Stimulated activated CD4-positive, alpha-beta T cell treated with anti-CD3 and anti-CD28 coated beads, TNF-alpha, amount 100 ng/mL, for 48 hours (primary cell): ENCODE data around the gene BNIP2.
A peak's percentile ranks its signal among the peaks of the same experiment; 100 is the strongest.
"Not testable (repeated sequence)": the region's sequence is repeated elsewhere in the genome, so short reads cannot be mapped to it uniquely, and the experiment has no call there.

ENCODE experiments used
- DNase-seq, 3 donors: peaks; one replicate each; pipeline ENCODE4 v3.0.0-alpha.2; 2020; ENCODE audit warnings: low read depth in 3 of 3

Gene BNIP2

DNA sequence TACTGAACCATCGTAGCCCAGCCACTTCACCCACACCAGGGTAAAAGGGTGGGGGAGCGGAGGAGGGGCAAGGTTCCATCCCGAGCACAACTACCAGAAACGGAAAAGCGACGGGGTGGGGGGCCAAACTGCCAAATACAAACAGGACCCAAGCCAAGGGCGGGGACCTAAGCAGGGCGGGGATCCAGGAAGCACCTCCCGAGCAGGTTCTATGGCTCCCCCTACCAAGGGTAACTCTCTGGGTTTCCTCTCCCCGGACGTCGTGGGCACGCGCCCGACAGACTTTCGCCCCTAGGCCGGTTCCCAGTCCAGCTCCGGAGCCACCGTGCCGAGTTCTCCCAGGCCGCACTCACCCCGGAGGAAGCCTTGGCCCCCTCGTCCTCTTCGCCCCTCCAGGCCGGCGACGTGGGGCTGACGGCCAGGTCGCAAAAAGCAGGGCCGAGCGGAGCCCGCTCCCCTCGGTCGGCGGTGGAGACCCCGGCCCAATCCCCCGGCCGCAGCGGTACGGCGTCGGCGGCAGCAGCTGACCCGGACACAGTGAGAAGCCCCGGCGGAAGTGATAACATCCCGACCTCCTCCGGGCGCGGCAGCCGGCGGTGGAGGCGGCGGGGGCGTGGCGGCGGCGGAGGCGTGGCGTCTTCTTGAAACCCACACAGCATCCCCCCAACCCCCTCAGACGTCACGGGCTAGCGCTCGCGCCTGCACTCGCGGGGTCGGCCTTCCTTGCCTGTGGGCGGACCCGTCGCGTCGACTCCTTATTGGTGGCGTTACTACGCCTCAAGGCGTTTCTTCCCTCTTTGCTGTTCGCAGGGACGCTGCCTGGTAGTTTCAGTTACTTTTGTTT, at the start of gene BNIP2:
TSS of gene BNIP2 (minus strand) at position 539 of the 844 bp plus-strand sequence. CDS start 6,863 bp downstream, outside the sequence.
- peak; percentile 91 to 94 (median 93) for DNase-seq

- no peak for DNase-seq
Measured at GRCh38 chr15:59738676-59739075, 49.6 kb upstream of the BNIP2 start.

GRCh38 chr15:59736181-59736580, 47.1 kb upstream of the BNIP2 start:
- DNase-seq, result peak in 1 of 3 donors; percentile 12

DNA sequence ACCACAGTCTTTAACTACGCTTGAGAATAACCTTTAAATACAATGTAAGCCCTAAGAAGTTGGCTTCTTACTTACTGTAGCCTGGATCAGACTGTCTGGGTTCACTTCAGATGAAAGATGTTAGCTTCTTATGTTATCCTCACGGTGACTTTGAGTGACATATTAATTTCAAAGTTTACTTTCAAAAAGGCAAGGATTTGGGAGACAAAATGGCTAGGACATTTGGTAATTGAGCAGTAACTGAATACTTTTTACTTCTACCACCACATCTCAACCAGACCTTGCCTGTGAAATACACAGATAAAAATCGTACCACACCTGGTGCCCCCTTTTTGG, 36.0 kb upstream of the BNIP2 start:
- DNase-seq, result no peak

- no peak for DNase-seq
Measured at GRCh38 chr15:59723687-59724346, 34.7 kb upstream of the BNIP2 start.

- DNase-seq, result no peak
Measured at GRCh38 chr15:59722476-59722875, 33.4 kb upstream of the BNIP2 start.

- no peak for DNase-seq
Measured at GRCh38 chr15:59722037-59722436, 32.9 kb upstream of the BNIP2 start.

GRCh38 chr15:59721411-59721810, 32.3 kb upstream of the BNIP2 start:
- DNase-seq, result no peak

DNA sequence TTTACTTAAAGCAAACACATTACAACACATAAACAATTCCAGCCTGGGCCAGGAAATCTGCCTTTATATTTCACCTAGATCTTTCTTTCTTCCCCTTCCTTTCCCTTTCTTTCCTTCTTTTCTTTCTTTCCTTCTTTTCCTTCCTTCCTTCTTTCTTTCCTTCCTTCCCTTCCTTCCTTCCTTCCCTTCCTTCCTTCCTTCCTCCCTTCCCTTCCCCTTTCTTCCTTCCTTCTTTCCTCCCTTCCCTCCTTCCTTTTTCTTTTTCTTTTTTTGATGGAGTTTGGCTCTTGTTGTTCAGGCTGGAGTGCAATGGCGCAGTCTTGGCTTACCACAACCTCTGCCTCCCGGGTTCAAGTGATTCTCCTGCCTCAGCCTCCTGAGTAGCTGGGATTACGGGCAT, 24.1 kb upstream of the BNIP2 start:
- DNase-seq, result no peak

- DNase-seq, result no peak
Measured at GRCh38 chr15:59711451-59712243, 22.5 kb upstream of the BNIP2 start.

DNA sequence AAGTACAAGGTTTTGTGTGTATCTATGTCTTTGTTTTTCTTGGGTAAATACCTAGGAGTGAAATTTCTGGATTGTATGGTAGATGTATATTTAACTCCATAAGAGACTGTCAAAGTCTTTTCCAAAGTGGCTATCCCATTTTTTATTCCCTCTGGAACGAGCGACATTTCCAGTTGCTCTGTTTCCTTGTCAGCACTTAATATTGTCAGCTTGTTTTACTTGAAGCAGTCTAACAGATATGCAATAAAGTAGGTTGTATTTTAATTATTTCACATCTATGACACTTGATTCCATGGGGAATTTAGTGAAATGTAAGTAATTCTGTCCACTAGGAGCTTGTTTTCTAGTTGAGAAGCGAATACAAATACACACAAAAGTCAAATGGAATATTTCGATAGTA, 18.5 kb upstream of the BNIP2 start:
- DNase-seq, result no peak

- DNase-seq, result no peak
Measured at GRCh38 chr15:59703979-59704796, 15.1 kb upstream of the BNIP2 start.

DNA sequence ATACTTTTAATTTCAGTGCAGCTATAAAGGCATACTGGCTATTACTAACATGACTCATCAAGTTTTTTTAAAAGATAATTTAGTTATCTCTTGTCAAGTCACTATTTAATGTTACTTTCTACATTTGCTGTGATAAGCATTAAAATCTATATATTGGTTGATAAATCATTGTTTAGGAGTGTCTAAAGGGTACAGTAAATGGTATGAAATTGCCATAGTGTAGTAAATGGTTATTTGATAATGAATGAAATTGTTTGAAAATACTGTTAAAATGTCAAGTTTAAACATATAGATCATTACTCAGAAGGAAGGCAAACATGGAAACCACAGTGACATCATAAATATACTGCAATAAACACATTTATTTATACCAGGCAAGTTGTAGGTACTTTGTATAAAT, 13.2 kb upstream of the BNIP2 start:
- DNase-seq, result no peak

GRCh38 chr15:59701880-59702279, 12.8 kb upstream of the BNIP2 start:
- DNase-seq, result no peak

GRCh38 chr15:59699810-59700431, 10.8 kb upstream of the BNIP2 start:
- no peak for DNase-seq

GRCh38 chr15:59698065-59698464, 8.9 kb upstream of the BNIP2 start:
- DNase-seq, result not testable (repeated sequence)

- no peak for DNase-seq
Measured at GRCh38 chr15:59696332-59696731, 7.2 kb upstream of the BNIP2 start.

GRCh38 chr15:59694779-59695178, 5.7 kb upstream of the BNIP2 start:
- no peak for DNase-seq

GRCh38 chr15:59691194-59691805, 2.2 kb upstream of the BNIP2 start:
- no peak for DNase-seq

GRCh38 chr15:59689626-59690236, 611 bp upstream of the BNIP2 start:
- DNase-seq, result peak; percentile 21 to 39 (median 34)
